Spleen (tissue), 7 donors: Measurements from ENCODE around the gene CLSTN3.

Source experiments
- CTCF ChIP-seq, 11 experiments: fragments of 200-600 bp in 7 of 11; fragments of 450-650 bp in 4 of 11; sonication (generic) in 4 of 11; IDR thresholded peaks in 8 of 11; conservative IDR thresholded peaks in 3 of 11; 1 replicate in 7 of 11; 2 replicates in 4 of 11; pipeline versions ENCODE4 v1.4.0 to v1.8.0; 2016 to 2021; ENCODE audit warnings: antibody characterized with exemption in 11 of 11, inconsistent platforms in 4 of 11, mild to moderate bottlenecking in 1 of 11
- POLR2A ChIP-seq, 3 donors: fragments of 450-650 bp; IDR thresholded peaks; one replicate each; pipeline ENCODE4 v1.5.1; 2017; ENCODE audit warnings: antibody characterized with exemption in 3 of 3, mild to moderate bottlenecking in 1 of 3
- donor health status: DM: no; HTN: no; CAD: no; lungs with moderate emphysema.
- donor health status: DM: no; HTN: no; CAD: no.
- donor health status: DM: no; HTN: no; CAD: no.

DNA sequence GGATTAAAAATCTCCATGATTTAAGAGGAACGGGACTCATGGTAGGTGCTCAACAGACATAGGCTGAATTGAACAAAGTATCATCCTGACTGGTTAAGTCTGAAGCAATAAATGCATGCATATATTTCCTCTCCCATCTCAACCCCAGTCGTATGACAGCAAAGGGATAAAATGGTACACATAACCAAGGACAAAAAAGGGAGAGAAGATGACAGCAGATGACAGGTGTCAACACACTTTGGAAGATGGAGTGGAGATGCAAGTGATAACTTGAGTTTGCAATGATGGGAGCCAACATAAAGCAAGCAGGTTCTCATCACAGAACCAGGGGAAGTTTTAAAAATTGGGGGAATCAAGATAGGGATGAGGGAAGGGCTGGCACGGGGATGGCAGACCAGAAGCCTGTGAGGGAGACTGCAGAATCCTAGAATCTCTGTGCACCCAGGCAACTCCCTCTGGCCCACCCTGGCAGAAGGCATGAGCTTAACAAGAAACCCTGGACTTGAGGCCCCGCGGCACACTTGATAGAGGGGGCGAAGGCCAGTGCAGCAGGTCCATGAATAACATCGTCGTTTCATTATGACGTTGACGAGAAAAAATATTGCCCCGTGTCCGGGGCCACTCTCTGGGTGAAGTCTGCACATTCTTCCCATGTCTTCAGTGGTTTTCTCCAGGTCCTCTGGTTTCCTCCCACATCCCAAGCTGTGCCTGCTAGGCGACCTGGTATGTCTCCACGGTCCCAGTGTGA is 26.2 kb upstream of the CLSTN3 start:
- TF ChIP-seq CTCF (IDR thresholded peaks at IDR 0.05 in 8 of 11, conservative IDR thresholded peaks at IDR 0.05 in 3 of 11): no peak
- TF ChIP-seq POLR2A (IDR thresholded peaks at IDR 0.05): no peak
